Measurements from ENCODE around the gene ZBTB7C. TPM values are rescaled to one million over a fixed set of nuclear protein-coding genes. Genes with fewer than 3 reads are reported as not detected.

ZBTB7C gene
- total RNA-seq, 2 experiments from 2014 or later, result not detected

GRCh38 chr18:48238636-48239035, 170.5 kb downstream of the ZBTB7C start:
- Mint-ChIP-seq H3K36me3 (ENCODE audit: low read depth) (no peaks in the 10 kb centered on the region), H3K9me3 (peaks cover 10% of the 10 kb centered on the region), H3K4me1 (ENCODE audit: low read depth) (no peaks in the 10 kb centered on the region), H3K27ac (no peak overlapping the region), H3K27me3 (peaks cover 24% of the 10 kb centered on the region), H3K4me3 (no peak overlapping the region)
- DNase-seq (no peak), ATAC-seq (no peak)
- ChIA-PET CTCF (no interaction called here), POLR2A (no interaction called here)
- TF ChIP-seq, protein P1, sequence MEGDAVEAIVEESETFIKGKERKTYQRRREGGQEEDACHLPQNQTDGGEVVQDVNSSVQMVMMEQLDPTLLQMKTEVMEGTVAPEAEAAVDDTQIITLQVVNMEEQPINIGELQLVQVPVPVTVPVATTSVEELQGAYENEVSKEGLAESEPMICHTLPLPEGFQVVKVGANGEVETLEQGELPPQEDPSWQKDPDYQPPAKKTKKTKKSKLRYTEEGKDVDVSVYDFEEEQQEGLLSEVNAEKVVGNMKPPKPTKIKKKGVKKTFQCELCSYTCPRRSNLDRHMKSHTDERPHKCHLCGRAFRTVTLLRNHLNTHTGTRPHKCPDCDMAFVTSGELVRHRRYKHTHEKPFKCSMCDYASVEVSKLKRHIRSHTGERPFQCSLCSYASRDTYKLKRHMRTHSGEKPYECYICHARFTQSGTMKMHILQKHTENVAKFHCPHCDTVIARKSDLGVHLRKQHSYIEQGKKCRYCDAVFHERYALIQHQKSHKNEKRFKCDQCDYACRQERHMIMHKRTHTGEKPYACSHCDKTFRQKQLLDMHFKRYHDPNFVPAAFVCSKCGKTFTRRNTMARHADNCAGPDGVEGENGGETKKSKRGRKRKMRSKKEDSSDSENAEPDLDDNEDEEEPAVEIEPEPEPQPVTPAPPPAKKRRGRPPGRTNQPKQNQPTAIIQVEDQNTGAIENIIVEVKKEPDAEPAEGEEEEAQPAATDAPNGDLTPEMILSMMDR (IDR thresholded peaks at IDR 0.05), result no peak
- intact Hi-C loops (cut with micrococcal nuclease), result no loop called here

GRCh38 chr18:48238206-48238605, 171.0 kb downstream of the ZBTB7C start:
- Mint-ChIP-seq H3K36me3 (ENCODE audit: low read depth) (no peaks in the 10 kb centered on the region), H3K9me3 (peaks cover 10% of the 10 kb centered on the region), H3K4me3 (no peak overlapping the region), H3K27me3 (peaks cover 23% of the 10 kb centered on the region), H3K4me1 (ENCODE audit: low read depth) (no peaks in the 10 kb centered on the region), H3K27ac (no peak overlapping the region)
- TF ChIP-seq, protein P1 (IDR thresholded peaks at IDR 0.05), result no peak
- ATAC-seq (no peak), DNase-seq (no peak)
- intact Hi-C loops (cut with micrococcal nuclease), result no loop called here
- CTCF ChIA-PET, result no interaction called here
- POLR2A ChIA-PET, result no interaction called here

GRCh38 chr18:48236822-48237221, 172.4 kb downstream of the ZBTB7C start:
- ATAC-seq, result no peak
- CTCF ChIA-PET, result no interaction called here
- DNase-seq, result no peak
- Mint-ChIP-seq H3K36me3 (ENCODE audit: low read depth) (no peaks in the 10 kb centered on the region), H3K4me3 (no peak overlapping the region), H3K27ac (no peak overlapping the region), H3K27me3 (peaks cover 20% of the 10 kb centered on the region), H3K4me1 (ENCODE audit: low read depth) (no peaks in the 10 kb centered on the region), H3K9me3 (peaks cover 10% of the 10 kb centered on the region)
- TF ChIP-seq, protein P1 (IDR thresholded peaks at IDR 0.05), result no peak
- POLR2A ChIA-PET, result no interaction called here
- intact Hi-C loops (cut with micrococcal nuclease), result no loop called here

DNA sequence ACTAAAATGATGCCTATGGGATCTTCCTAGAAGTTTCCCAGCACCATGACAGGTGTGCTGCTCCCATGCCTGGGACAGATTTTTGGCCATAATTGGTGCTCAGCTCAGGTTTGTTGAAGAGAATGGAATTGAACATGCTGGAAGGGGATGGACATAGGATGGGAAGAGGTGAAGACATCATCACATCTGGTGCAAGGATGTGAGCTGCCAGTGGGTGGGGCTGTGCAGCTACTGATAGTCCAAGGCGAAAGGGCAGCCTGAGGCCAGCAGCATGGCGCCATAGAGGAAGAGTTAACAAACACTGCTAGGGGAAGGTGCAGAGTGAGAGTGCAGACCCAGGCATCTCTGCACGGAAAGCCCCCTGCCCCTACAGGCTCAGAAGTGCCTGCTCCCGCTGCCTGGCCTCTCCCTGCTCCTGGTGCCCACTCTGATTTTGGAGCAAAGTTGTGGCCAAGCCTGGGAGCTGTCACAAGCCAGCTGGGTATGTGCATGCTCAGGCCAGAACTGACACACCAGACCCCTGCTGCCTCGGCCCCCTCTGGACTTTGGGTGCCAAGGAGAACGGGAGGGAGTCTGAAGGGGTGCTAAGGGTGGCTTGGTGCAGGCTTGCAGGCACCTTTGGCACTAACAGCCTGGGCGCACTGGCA, 178.6 kb downstream of the ZBTB7C start:
- peaks cover 6% of the 10 kb centered on the region for H3K27me3 Mint-ChIP-seq
- ChIA-PET CTCF (interaction anchor here (0.8 to 1.2 kb wide), 2 partner anchors 215 to 216 kb away, joined by 3 read pairs; no protein-coding TSS in a partner anchor), POLR2A (no interaction called here)
- H3K4me1 Mint-ChIP-seq (ENCODE audit: low read depth), result no peaks in the 10 kb centered on the region
- intact Hi-C loops (cut with micrococcal nuclease), result no loop called here
- DNase-seq, result peak; percentile 28
- ATAC-seq, result no peak
- no peaks in the 10 kb centered on the region for H3K9me3 Mint-ChIP-seq
- no peak overlapping the region for H3K4me3 Mint-ChIP-seq
- no peaks in the 10 kb centered on the region for H3K36me3 Mint-ChIP-seq (ENCODE audit: low read depth)
- H3K27ac Mint-ChIP-seq, result no peak overlapping the region
- TF ChIP-seq, protein P1 (IDR thresholded peaks at IDR 0.05), result peak; percentile 16

DNA sequence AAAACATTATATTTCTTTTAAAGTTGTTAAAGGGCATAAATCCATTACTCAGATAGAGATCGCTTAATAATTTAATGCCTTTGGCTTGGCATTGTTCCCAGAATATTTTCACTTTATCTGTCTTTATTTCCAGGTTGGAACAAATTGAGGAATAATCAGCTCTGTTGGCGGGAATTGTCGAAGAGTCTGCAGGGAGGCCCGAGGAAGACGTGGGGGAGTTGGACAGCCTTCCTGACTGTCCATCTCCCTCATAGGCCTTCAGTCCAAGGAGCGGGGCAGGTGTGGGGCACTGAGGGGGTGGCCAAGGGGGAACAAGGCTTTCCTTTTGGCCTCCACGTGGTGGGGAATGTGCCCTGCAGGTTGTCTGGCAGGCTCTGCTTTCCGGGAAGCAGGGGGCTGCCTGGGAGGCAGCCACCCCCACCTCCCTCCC, 179.6 kb downstream of the ZBTB7C start:
- POLR2A ChIA-PET, result no interaction called here
- intact Hi-C loops (cut with micrococcal nuclease), result no loop called here
- Mint-ChIP-seq H3K36me3 (ENCODE audit: low read depth) (no peaks in the 10 kb centered on the region), H3K4me1 (ENCODE audit: low read depth) (no peaks in the 10 kb centered on the region), H3K27me3 (peaks cover 6% of the 10 kb centered on the region), H3K9me3 (no peaks in the 10 kb centered on the region), H3K4me3 (no peak overlapping the region), H3K27ac (no peak overlapping the region)
- DNase-seq (no peak), ATAC-seq (no peak)
- TF ChIP-seq, protein P1 (IDR thresholded peaks at IDR 0.05), result no peak
- CTCF ChIA-PET, result interaction anchor here (1.2 kb wide), 1 partner anchor 216 kb away, joined by 3 read pairs; no protein-coding TSS in a partner anchor

Measured in activated CD8-positive, alpha-beta T cell treated with anti-CD3 and anti-CD28 coated beads for 36 hours (primary cell).